ENCODE results near the gene CCL24.

Gene CCL24

DNA sequence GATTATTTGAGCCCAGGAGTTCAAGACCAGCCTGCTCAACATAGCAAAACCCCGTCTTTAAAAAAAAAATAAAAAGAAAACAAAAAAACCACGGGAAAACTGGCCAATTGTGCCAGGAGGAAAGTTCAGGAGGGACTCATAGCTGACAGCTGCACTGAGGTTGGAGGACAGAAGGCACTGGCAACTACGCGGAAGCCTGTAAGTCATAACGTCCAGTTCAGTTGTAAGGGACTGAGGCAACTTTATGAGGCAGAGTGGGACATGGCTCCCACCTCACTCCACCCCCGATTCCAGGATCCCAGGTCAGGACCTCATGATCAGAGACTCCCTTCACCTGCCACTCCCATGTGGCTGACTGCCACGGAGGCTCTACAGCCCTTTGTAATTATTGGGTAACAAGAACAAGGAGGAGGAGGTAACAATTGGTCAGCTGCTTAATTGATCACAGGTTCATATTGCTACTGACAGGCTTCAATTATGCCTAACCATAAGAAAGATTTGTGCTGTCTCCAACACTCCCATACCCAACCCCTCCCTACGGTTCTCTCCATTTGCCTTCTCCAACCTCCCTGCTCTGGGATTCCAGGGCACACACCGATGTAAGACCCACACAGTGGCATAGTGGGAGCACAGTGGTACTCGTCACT is 1.9 kb upstream of the CCL24 start:
- H3K27ac ChIP-seq = no peak overlapping the region
- no peak overlapping the region for H2AFZ ChIP-seq
- no peaks in the 10 kb centered on the region for H3K36me3 ChIP-seq (ENCODE audit: control insufficient read depth, insufficient read depth, low read length)
- no peaks in the 10 kb centered on the region for H3K4me1 ChIP-seq
- H3K27me3 ChIP-seq (ENCODE audit: control insufficient read depth, insufficient read depth, low read length) = no peaks in the 10 kb centered on the region
- H3K4me3 ChIP-seq (ENCODE audit: low read depth, low read length) = no peak overlapping the region
- TF ChIP-seq, protein P1, sequence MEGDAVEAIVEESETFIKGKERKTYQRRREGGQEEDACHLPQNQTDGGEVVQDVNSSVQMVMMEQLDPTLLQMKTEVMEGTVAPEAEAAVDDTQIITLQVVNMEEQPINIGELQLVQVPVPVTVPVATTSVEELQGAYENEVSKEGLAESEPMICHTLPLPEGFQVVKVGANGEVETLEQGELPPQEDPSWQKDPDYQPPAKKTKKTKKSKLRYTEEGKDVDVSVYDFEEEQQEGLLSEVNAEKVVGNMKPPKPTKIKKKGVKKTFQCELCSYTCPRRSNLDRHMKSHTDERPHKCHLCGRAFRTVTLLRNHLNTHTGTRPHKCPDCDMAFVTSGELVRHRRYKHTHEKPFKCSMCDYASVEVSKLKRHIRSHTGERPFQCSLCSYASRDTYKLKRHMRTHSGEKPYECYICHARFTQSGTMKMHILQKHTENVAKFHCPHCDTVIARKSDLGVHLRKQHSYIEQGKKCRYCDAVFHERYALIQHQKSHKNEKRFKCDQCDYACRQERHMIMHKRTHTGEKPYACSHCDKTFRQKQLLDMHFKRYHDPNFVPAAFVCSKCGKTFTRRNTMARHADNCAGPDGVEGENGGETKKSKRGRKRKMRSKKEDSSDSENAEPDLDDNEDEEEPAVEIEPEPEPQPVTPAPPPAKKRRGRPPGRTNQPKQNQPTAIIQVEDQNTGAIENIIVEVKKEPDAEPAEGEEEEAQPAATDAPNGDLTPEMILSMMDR (IDR thresholded peaks at IDR 0.05) = no peak
- no peak overlapping the region for H3K9ac ChIP-seq
- no peak overlapping the region for H3K4me2 ChIP-seq (ENCODE audit: low read length)
- no peaks in the 10 kb centered on the region for H3K9me3 ChIP-seq (ENCODE audit: control insufficient read depth, low read length)
- no peaks in the 10 kb centered on the region for H3K79me2 ChIP-seq

DNA sequence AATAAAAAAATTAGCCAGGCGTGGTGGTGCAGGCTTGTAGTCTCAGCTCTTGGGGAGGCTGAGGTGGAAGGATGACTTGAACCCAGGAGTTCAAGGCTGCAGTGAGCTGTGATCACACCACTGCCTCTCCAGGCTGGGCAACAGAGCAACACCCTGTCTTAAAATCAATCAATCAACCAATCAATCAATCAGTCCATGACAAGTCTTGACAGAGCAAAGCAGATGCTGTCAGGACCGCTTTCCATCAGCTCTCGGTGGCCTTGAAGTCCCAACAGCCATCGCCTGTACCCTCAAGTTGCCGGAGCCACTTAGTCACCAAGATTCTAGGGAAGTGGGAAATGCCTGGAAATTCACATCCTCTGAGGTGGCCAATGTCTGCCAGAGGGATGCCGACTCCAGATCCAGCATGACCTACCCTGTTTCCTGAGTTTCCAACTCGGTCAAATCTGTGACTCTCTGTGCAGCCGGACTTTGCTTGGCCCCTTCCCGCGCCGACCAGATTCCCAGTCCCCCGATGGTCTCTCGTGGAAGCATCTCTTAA is 871 bp upstream of the CCL24 start:
- no peak overlapping the region for H3K9ac ChIP-seq
- H3K9me3 ChIP-seq (ENCODE audit: control insufficient read depth, low read length) = no peaks in the 10 kb centered on the region
- H2AFZ ChIP-seq = no peak overlapping the region
- no peaks in the 10 kb centered on the region for H3K36me3 ChIP-seq (ENCODE audit: control insufficient read depth, insufficient read depth, low read length)
- H3K79me2 ChIP-seq = no peaks in the 10 kb centered on the region
- H3K4me2 ChIP-seq (ENCODE audit: low read length) = no peak overlapping the region
- no peaks in the 10 kb centered on the region for H3K27me3 ChIP-seq (ENCODE audit: control insufficient read depth, insufficient read depth, low read length)
- TF ChIP-seq, protein P1 (IDR thresholded peaks at IDR 0.05) = no peak
- no peaks in the 10 kb centered on the region for H3K4me1 ChIP-seq
- H3K4me3 ChIP-seq (ENCODE audit: low read depth, low read length) = no peak overlapping the region
- no peak overlapping the region for H3K27ac ChIP-seq

DNA sequence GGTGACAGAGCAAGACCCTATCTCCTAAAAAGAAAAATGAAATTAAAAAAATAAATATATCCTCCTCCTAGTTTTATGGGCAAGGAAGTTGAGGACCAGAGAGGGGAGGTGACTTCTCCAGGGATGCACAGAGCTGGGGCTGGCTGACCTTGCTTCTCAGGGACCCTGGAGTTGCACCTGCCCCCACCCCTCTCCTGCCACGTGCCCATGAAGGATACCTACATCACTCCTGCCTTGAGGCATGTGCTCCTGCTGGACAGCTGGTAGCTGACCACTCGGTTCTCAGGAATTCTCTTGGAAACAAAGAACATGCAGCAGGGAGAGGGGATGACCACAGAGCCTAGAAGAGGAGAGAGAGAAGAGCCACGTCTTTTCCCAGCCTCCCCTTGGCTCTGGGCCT is 522 bp downstream of the CCL24 start:
- Histone ChIP-seq H3K4me1 (no peaks in the 10 kb centered on the region), H3K9me3 (ENCODE audit: control insufficient read depth, low read length) (no peaks in the 10 kb centered on the region), H3K4me2 (ENCODE audit: low read length) (no peak overlapping the region), H2AFZ (no peak overlapping the region), H3K27ac (no peak overlapping the region), H3K9ac (no peak overlapping the region), H3K27me3 (ENCODE audit: control insufficient read depth, insufficient read depth, low read length) (no peaks in the 10 kb centered on the region), H3K36me3 (ENCODE audit: control insufficient read depth, insufficient read depth, low read length) (no peaks in the 10 kb centered on the region), H3K79me2 (no peaks in the 10 kb centered on the region), H3K4me3 (ENCODE audit: low read depth, low read length) (no peak overlapping the region)
- TF ChIP-seq, protein P1 (IDR thresholded peaks at IDR 0.05) = no peak

DNA sequence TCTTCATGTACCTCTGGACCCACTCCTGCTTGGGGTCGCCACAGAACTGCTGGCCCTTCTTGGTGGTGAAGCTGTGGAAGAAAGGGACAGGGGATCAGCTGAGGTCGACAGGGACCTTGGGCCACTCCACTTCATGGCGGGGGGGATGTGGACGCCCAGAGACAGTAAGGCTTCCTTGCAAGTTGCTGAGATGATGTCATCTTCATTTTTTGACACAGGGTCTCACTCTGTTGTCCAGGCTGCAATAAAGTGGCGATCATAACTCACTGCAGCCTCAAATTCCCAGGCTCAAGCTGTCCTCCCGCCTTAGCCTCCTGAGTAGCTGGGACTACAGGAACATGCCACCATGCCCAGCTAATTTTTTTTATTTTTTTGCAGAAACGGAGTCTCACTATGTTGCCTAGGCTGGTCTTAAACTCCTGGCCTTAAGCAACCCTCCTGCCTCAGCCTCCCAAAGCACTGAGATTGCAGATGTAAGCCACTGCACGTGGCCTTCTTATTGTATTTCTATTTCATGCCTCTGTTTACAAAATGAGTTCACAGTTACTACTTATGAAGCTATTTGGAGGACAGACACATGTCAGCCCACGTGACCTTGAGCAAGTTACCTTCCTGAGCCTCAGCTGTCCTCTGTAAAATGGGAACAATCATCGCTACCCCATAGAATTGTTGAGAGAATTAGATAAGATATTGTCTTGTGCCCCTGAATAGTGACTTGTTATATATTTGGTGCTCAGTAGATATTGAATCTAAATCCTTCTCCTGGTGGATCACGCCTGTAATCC is 1.5 kb downstream of the CCL24 start:
- H3K9me3 ChIP-seq (ENCODE audit: control insufficient read depth, low read length) = no peaks in the 10 kb centered on the region
- no peak overlapping the region for H3K27ac ChIP-seq
- H3K4me1 ChIP-seq = no peaks in the 10 kb centered on the region
- no peak overlapping the region for H3K9ac ChIP-seq
- no peaks in the 10 kb centered on the region for H3K79me2 ChIP-seq
- H3K4me3 ChIP-seq (ENCODE audit: low read depth, low read length) = no peak overlapping the region
- H3K36me3 ChIP-seq (ENCODE audit: control insufficient read depth, insufficient read depth, low read length) = no peaks in the 10 kb centered on the region
- TF ChIP-seq, protein P1 (IDR thresholded peaks at IDR 0.05) = no peak
- no peaks in the 10 kb centered on the region for H3K27me3 ChIP-seq (ENCODE audit: control insufficient read depth, insufficient read depth, low read length)
- no peak overlapping the region for H3K4me2 ChIP-seq (ENCODE audit: low read length)
- H2AFZ ChIP-seq = no peak overlapping the region

Data from parathyroid adenoma (tissue), 2 donors.